ENCODE data around the gene PLEKHH1. TPM values are rescaled to one million over a fixed set of nuclear protein-coding genes. Genes with fewer than 3 reads are reported as not detected.

The PLEKHH1 gene
- 1 to 10 TPM; 1.6 to 2.0 TPM for total RNA-seq

- ChIA-PET POLR2A (no interaction called here), CTCF (interaction anchor here (0.9 to 1.3 kb wide), 2 partner anchors 40 to 52 kb away, joined by 3 read pairs; no protein-coding TSS in a partner anchor)
Measured at GRCh38 chr14:67532998-67533753, at the start of gene PLEKHH1. Gene PLEKHH1, plus strand, starts transcription at chr14:67533290. Its CDS starts 8,578 bp downstream, at chr14:67541868.

DNA sequence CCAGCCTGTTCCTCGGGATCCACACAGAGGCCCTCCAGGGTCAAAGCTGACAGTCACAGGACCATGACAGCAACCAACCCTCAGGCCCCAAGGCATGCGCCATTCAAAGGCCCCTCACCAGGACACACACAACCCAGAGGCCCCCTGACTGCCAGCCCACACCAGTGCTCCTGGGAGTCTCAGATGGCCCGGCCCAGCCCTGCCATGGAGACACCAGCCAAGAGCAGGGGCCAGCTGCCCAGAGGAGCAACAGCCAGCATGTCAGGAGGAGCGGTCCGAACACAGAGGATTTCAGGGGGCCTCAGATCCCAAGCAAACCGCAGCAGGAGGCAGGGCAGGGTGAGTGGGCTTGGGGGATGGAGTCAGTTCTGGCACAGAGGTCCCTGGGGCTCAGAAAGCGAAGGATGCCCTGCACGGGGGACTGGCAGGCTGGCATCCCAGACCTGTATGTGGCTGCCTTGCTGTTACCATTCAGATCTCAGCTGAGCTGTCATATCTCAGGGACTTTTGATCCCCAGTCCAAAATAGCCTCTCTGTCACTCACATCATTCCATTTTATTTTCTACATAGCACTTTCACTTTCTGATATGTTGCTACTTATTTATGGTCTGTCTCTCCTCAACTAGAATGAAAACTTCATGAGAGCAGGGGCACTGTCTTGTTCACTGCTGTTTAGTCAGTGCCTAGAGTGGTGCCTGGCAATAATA, 49.4 kb upstream of the PLEKHH1 start:
- ChIA-PET CTCF (no interaction called here), POLR2A (no interaction called here)

DNA sequence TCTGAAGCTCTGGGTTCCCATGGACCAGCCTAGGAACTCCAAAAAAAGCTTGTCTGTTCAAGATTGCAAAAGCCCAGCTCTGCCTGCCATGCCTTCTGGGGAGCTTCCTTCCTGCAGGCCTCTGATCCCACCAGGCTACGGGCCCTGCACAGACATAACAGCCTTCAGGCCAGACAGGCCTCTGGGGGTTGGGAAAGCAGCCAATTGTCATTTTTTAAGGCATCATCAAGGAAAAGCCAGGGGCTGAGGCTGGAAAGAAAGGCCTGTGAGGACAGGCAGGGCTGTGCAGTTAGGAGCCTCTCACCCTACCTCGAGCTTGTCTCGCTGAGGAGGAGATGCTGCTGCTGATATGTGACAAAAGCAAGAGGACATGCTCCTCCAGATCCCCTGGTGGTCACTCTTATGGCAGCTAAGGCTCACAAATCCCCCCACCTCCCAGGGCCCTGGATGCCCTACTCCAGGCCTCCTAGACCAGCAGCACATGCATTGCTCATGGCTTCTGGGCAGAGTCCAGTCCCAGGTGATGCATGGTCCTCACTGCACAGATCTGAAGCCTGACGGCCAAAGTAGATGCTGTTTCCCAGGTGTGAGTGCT, 47.5 kb upstream of the PLEKHH1 start:
- POLR2A ChIA-PET, result no interaction called here
- CTCF ChIA-PET, result interaction anchor here (0.6 to 3.1 kb wide), 2 partner anchors 28 to 175 kb away, joined by 3 to 9 read pairs; no protein-coding TSS in a partner anchor

DNA sequence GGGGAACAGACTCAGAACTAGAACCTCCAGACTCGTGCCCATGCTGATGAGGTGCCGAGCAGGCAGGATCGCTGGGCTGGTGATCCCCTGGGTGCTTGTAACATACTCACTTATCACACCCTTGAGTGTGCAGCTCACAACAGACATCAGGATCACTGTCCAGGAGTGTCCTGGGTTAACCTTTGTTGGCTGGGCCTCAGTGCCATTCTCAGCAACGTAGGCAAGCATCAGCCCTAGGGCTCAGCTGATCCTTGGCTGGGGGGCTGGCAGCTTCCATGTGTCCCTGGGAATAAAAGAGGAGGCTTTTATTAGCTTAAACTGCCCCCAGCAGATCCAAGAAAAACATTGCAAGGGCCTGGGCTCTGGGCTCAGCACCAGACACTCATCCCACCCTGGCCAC, 46.2 kb upstream of the PLEKHH1 start:
- ChIA-PET CTCF (interaction anchor here (1.5 to 3.1 kb wide), 3 partner anchors 27 to 84 kb away, joined by 3 to 9 read pairs (median 6); no protein-coding TSS in a partner anchor), POLR2A (no interaction called here)

DNA sequence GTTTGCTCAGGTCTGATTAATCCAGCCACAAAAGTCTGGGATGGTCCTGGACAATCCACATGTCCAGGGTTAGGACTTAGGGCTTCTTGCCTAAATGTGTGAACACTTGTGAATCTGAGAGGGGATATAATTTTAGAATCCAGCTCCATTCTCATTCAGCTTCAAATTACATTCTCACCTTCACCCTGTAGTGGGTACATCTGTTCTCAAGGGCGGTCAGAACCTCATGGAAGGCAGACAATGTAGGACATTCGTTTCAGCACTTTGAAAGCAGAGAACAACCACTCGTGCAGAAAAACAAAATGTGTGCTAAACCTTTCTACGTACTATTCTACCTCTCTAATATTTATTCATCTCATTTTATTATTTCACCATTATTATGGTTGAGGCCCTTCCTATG, 45.8 kb upstream of the PLEKHH1 start:
- ChIA-PET POLR2A (no interaction called here), CTCF (interaction anchor here (1.4 to 3.1 kb wide), 4 partner anchors 27 to 84 kb away, joined by 3 to 9 read pairs (median 5); no protein-coding TSS in a partner anchor)

- CTCF ChIA-PET, result interaction anchor here (1.4 to 3.1 kb wide), 4 partner anchors 26 to 83 kb away, joined by 3 to 9 read pairs (median 5); no protein-coding TSS in a partner anchor
- POLR2A ChIA-PET, result no interaction called here
Measured at GRCh38 chr14:67487937-67488893, 44.9 kb upstream of the PLEKHH1 start, which contains the start of gene TMEM229B. Gene TMEM229B, minus strand, starts transcription at chr14:67488721. Its CDS starts 14,798 bp downstream, at chr14:67473923.

- ChIA-PET POLR2A (no interaction called here), CTCF (no interaction called here)
Measured at GRCh38 chr14:67490196-67490595, 42.9 kb upstream of the PLEKHH1 start.

DNA sequence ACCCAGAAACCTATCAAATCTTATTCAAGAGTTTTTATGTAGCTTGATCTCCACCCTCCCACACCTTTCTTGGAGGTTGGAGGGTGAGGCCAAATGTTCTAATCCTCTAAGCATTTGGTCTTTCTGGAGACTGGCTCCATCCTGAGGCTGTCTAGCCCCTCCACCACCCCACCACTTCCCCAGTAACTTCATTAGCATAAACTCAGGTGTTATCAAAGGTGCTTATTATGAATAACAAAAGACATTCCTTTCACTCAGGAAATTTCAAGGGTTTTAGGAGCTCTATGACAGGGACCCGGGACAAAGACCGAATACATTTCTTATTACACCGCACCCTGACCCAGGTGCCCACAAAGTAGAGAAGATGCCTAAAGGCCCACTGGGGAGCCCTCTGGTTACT, 41.8 kb upstream of the PLEKHH1 start:
- ChIA-PET CTCF (no interaction called here), POLR2A (no interaction called here)

GRCh38 chr14:67491741-67492507, 41.2 kb upstream of the PLEKHH1 start:
- CTCF ChIA-PET, result no interaction called here
- POLR2A ChIA-PET, result no interaction called here

DNA sequence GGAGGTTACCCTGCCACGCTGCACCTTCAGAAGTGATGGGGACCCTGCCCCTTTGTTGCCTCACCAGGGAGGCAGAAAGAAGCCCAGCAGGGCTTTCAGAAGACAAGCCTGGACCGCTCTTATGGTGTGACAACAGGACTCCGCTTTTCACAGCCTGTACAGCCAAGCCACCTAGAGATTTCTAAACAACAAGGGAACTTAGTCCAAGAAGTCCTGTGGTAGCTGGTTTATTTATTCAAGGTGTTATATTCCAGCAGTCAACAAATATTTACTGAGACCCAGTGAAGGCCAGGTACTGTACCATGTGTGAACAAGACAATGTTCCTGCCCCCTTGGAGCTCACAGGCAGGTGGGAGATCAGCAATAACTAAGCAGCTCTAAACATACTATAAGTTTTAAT, 40.6 kb upstream of the PLEKHH1 start:
- ChIA-PET POLR2A (no interaction called here), CTCF (no interaction called here)

DNA sequence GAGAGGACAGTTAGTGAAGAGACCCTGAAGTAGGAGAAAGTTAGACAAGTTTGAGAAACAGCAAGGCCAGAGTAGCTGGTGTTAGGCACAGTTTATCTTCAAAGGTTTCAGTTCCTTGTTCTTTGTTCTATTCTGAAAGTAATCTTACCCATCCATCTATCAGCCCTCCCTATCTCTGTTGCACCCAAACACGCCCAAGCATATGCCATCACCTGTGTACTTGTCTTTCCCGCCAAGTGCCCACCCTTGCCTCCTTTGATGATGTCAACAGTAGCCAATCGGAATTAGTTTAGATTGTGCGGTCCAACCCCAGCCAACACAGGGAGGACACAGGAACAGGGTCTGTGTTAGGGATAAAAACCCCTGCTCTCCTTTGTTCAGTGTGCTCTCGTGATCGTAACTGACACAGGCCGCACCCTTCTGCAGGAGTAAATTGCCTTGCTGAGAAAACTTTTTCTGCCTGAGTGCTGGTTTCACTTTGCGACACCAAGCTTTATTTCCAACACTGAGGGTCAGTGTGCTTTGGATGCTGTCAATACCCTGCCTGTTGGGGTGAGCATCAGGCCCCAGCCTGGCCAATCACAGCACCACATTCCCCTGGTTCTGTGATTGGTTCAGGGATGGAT, 39.9 kb upstream of the PLEKHH1 start:
- ChIA-PET CTCF (no interaction called here), POLR2A (no interaction called here)

DNA sequence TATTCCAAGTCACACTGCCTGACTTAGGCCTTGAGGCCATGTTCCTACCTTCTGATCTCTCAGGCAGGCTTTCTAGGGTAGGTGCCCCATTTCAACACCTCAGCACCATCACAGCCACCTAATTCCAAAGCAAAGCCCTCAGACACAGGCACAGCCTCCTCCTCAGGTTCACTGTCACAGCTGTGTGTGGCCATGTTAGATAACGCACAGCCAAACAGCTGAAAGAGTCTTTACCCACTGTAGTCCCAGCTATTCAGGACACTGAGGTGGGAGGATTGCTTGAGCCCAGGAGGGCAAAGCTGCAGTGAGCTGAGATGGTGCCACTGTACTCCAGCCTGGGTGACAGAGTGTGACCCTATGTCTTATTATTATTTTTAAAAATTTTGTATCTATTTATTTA, 37.3 kb upstream of the PLEKHH1 start:
- ChIA-PET POLR2A (no interaction called here), CTCF (interaction anchor here (1.4 kb wide), 1 partner anchor 69 kb away, joined by 4 read pairs; no protein-coding TSS in a partner anchor)

GRCh38 chr14:67497216-67497615, 35.9 kb upstream of the PLEKHH1 start:
- CTCF ChIA-PET, result interaction anchor here (1.4 kb wide), 1 partner anchor 70 kb away, joined by 4 read pairs; no protein-coding TSS in a partner anchor
- POLR2A ChIA-PET, result no interaction called here

GRCh38 chr14:67497716-67498115, 35.4 kb upstream of the PLEKHH1 start:
- CTCF ChIA-PET, result no interaction called here
- POLR2A ChIA-PET, result no interaction called here

- ChIA-PET CTCF (interaction anchor here (1.1 kb wide), 1 partner anchor 13 kb away, joined by 4 read pairs; no protein-coding TSS in a partner anchor), POLR2A (no interaction called here)
Measured at GRCh38 chr14:67500981-67501380, 32.1 kb upstream of the PLEKHH1 start.

DNA sequence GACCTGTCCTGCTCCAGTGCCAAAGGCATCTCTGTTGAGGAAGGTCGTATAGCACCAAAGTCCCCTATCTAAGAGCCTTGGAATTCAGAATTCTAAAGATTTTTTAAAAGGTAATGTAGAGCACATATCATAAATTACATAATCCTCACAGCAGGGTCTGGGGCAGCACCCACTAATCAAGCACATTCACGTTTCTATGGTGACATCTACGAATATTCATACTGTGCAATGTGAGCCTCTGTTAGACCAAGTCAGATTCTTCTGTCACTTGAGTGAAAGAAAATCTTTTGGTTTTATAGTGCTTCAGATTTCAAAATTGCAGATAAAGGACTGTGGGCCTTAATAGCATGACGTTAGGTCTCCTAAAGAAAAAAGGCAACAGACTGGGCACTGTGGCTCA, 31.4 kb upstream of the PLEKHH1 start:
- ChIA-PET POLR2A (interaction anchor here (0.7 kb wide), 1 partner anchor 9 kb away, joined by 3 read pairs; no protein-coding TSS in a partner anchor), CTCF (no interaction called here)

- ChIA-PET POLR2A (no interaction called here), CTCF (no interaction called here)
Measured at GRCh38 chr14:67502867-67503266, 30.2 kb upstream of the PLEKHH1 start.

DNA sequence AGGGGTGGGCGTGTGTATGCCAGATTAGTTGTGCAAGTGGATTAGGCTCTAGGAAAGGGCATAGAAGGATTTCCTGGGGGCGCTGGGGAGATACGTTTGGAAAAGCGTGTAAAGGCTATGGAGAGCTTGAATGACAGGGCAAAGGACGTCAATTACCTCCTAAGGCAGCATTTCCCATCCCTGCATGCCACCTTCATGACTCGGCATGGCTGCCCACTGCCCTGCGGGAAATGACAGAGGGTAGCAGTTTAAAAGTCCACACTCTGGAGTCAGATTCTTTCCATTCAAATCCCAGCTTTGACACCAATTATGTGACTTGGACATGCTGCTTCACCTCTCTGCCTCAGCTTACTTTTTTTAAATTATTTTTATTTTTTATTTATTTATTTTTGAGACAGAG, 29.8 kb upstream of the PLEKHH1 start:
- ChIA-PET CTCF (no interaction called here), POLR2A (no interaction called here)

All from activated CD8-positive, alpha-beta memory T cell treated with anti-CD3 and anti-CD28 coated beads for 36 hours (primary cell).